PC-3 (cell line): ENCODE results near the gene ST14. TPM values are rescaled to one million over a fixed set of nuclear protein-coding genes. Genes with fewer than 3 reads are reported as not detected.

Experiments
- ATAC-seq: fragments of 200-7000 bp; cut with Tn5 transposase; 2 replicates; pipeline ENCODE4 v1.9.1; 2020; ENCODE audit warnings: mild to moderate bottlenecking, moderate library complexity
- BruUV-seq: library from RNA; stranded (reverse); fragments of 400-500 nt; replicated peaks from 2 replicates; lab custom pipeline; 2021; lab: Mats Ljungman, UMichigan
- CTCF ChIA-PET: fragments of 300-600 bp; sonication (Branson Sonifier 250); formaldehyde crosslinking; loops from one replicate; lab custom pipeline; 2022; ENCODE audit warnings: antibody characterized with exemption; lab: Charles Lee
- POLR2A ChIA-PET: fragments of 300-600 bp; sonication (Branson Sonifier 250); formaldehyde crosslinking; loops from one replicate; lab custom pipeline; 2022; ENCODE audit warnings: antibody characterized with exemption; ENCODE audit not compliant: unreplicated experiment; lab: Charles Lee
- DNase-seq: peaks from one replicate; pipeline ENCODE4 v3.0.0-alpha.2; 2015
- H2AFZ ChIP-seq: fragments of 300-600 bp; sonication (generic); 2 replicates; pipeline ENCODE4 v1.6.0; 2016; ENCODE audit warnings: antibody characterized with exemption, low read length
- H3F3A ChIP-seq: fragments of 300-600 bp; sonication (generic); one replicate; pipeline ENCODE4 v1.6.0; 2017; ENCODE audit warnings: antibody characterized with exemption, low read length, control low read depth, mild to moderate bottlenecking; ENCODE audit not compliant: unreplicated experiment
- H3K27ac ChIP-seq: fragments of 300-600 bp; sonication (generic); 2 replicates; pipeline ENCODE4 v1.5.1; 2016; ENCODE audit warnings: mild to moderate bottlenecking, low read length
- H3K27me3 ChIP-seq: fragments of 300-600 bp; sonication (generic); 2 replicates; pipeline ENCODE4 v1.6.1; 2016; ENCODE audit warnings: low read length, mixed read lengths
- H3K36me3 ChIP-seq: fragments of 300-600 bp; sonication (generic); 2 replicates; pipeline ENCODE4 v1.6.1; 2016; ENCODE audit warnings: low read depth, mixed run types, low read length, mixed read lengths
- H3K4me1 ChIP-seq: fragments of 300-600 bp; sonication (generic); 2 replicates; pipeline ENCODE4 v1.5.1; 2016; ENCODE audit warnings: low read length; ENCODE audit not compliant: insufficient read depth
- H3K4me2 ChIP-seq: fragments of 300-600 bp; sonication (generic); 2 replicates; pipeline ENCODE4 v1.6.0; 2016; ENCODE audit warnings: low read length
- H3K4me3 ChIP-seq: fragments of 300-600 bp; sonication (generic); 2 replicates; pipeline ENCODE4 v1.5.1; 2016; ENCODE audit warnings: mild to moderate bottlenecking, low read length, mixed read lengths
- H3K79me2 ChIP-seq: fragments of 300-600 bp; sonication (generic); 2 replicates; pipeline ENCODE4 v1.6.1; 2017; ENCODE audit warnings: low read length, mixed read lengths
- H3K9ac ChIP-seq: fragments of 300-600 bp; sonication (generic); 2 replicates; pipeline ENCODE4 v1.6.0; 2016; ENCODE audit warnings: mild to moderate bottlenecking, low read length
- H3K9me2 ChIP-seq: fragments of 300-600 bp; sonication (generic); replicated peaks from 2 replicates; pipeline ENCODE4 v1.6.1; 2016; ENCODE audit warnings: mixed run types, low read length, mixed read lengths
- H3K9me3 ChIP-seq: fragments of 300-600 bp; sonication (generic); 2 replicates; pipeline ENCODE4 v1.6.1; 2016; ENCODE audit warnings: low read length, mixed read lengths
- H4K20me1 ChIP-seq: fragments of 300-600 bp; sonication (generic); 2 replicates; pipeline ENCODE4 v1.6.1; 2016; ENCODE audit warnings: low read length, mixed read lengths
- EZH2 ChIP-seq: fragments of 300-600 bp; sonication (generic); IDR thresholded peaks from one replicate; pipeline ENCODE4 v1.6.1; 2017; ENCODE audit warnings: antibody characterized with exemption, mild to moderate bottlenecking, low read length; ENCODE audit not compliant: unreplicated experiment
- EZH2phosphoT487 ChIP-seq: fragments of 300-600 bp; sonication (generic); IDR thresholded peaks from 2 replicates; pipeline ENCODE4 v1.6.1; 2018; ENCODE audit warnings: mild to moderate bottlenecking, antibody characterized with exemption, low read length, borderline replicate concordance
- intact Hi-C: fragments of 100-400 bp; cut with micrococcal nuclease; formaldehyde crosslinking; loops from 2 replicates; pipeline ENCODE4 v1.9.0; 2023
- total RNA-seq: library from RNA; depleted of rRNA; stranded (reverse); fragments of >200 nt; gene quantifications from 2 replicates; pipeline ENCODE4 v1.2.3, GENCODE V29; 2014
- TF ChIP-seq, protein P1 (sequence below): fragments of 300-600 bp; sonication (generic); conservative IDR thresholded peaks from 2 replicates; pipeline ENCODE4 v1.5.1; 2017; ENCODE audit warnings: antibody characterized with exemption, low read depth, mild to moderate bottlenecking, low read length

Gene ST14
- total RNA-seq, 1 experiment from 2014 or later = 231 TPM

DNA sequence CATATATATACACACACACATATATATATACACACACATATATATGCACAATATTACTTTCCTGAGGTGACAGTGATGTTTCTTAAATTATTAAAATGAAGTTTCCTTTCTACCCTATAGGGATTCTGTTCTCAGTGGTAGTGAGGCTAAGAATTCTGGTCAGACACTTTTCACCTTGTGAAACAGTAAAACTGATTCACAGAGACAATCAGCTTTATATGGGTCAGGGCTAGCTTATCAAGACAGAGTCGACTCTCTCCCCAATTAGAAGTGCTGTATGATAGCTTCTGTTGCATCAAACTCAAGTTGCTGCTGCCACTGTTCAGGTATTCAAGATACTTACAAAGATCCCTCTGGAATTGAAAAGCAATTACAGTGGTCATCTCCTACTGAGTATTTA, 86.7 kb downstream of the ST14 start:
- H3K9me2 ChIP-seq = no peaks in the 10 kb centered on the region
- CTCF ChIA-PET = no interaction called here
- no peak overlapping the region for H3K9ac ChIP-seq

DNA sequence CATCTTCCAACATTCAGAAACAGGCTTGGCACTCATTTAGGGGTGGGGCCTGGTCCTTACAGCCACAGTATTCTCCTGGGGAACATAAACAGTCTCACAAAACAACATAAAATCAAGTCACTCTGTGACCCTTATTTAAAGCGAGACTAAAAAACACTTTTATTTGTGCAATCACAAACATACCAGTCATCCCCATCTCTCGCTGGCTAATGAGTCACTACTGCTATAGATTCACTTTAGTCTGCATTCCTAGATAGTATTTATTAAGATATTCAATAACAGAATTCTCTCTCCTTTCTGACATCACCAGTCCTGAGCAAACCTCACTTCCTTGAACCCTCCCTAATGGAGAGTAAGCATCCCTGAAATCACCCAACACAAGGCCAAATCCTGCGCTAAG, 87.2 kb downstream of the ST14 start:
- Histone ChIP-seq H3F3A (no peaks in the 10 kb centered on the region), H3K27ac (no peak overlapping the region), H3K79me2 (peaks cover 5% of the 10 kb centered on the region; the same call in 1 of the 2 replicates), H2AFZ (no peak overlapping the region), H3K4me1 (peaks cover 9% of the 10 kb centered on the region; the same call in 1 of the 2 replicates), H3K9me2 (no peaks in the 10 kb centered on the region), H3K27me3 (no peaks in the 10 kb centered on the region), H3K36me3 (no peaks in the 10 kb centered on the region), H3K9ac (no peak overlapping the region), H3K4me3 (no peak overlapping the region), H3K9me3 (no peaks in the 10 kb centered on the region), H4K20me1 (no peaks in the 10 kb centered on the region), H3K4me2 (no peak overlapping the region)
- DNase-seq (peak; percentile 50), ATAC-seq (peak; percentile 74)
- no peak for TF ChIP-seq EZH2phosphoT487
- TF ChIP-seq, protein P1, sequence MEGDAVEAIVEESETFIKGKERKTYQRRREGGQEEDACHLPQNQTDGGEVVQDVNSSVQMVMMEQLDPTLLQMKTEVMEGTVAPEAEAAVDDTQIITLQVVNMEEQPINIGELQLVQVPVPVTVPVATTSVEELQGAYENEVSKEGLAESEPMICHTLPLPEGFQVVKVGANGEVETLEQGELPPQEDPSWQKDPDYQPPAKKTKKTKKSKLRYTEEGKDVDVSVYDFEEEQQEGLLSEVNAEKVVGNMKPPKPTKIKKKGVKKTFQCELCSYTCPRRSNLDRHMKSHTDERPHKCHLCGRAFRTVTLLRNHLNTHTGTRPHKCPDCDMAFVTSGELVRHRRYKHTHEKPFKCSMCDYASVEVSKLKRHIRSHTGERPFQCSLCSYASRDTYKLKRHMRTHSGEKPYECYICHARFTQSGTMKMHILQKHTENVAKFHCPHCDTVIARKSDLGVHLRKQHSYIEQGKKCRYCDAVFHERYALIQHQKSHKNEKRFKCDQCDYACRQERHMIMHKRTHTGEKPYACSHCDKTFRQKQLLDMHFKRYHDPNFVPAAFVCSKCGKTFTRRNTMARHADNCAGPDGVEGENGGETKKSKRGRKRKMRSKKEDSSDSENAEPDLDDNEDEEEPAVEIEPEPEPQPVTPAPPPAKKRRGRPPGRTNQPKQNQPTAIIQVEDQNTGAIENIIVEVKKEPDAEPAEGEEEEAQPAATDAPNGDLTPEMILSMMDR = no peak
- TF ChIP-seq EZH2 = no peak
- ChIA-PET POLR2A (no interaction called here), CTCF (no interaction called here)
- no TSS peak for BruUV-seq
- intact Hi-C loops = no loop called here

More for the DNA sequence above, 86.7 kb downstream of the ST14 start:
- no peak for TF ChIP-seq EZH2phosphoT487
- no peak for TF ChIP-seq EZH2
- TF ChIP-seq, protein P1 = no peak
- no TSS peak for BruUV-seq
- Histone ChIP-seq H3K4me3 (no peak overlapping the region), H3K36me3 (no peaks in the 10 kb centered on the region), H4K20me1 (no peaks in the 10 kb centered on the region), H3K27ac (no peak overlapping the region), H3K4me2 (no peak overlapping the region), H3K27me3 (no peaks in the 10 kb centered on the region), H3F3A (no peaks in the 10 kb centered on the region), H2AFZ (no peak overlapping the region), H3K79me2 (peaks cover 5% of the 10 kb centered on the region; the same call in 1 of the 2 replicates), H3K9me3 (no peaks in the 10 kb centered on the region), H3K4me1 (peaks cover 9% of the 10 kb centered on the region; the same call in 1 of the 2 replicates)
- POLR2A ChIA-PET = no interaction called here
- ATAC-seq (no peak), DNase-seq (no peak)
- intact Hi-C loops = no loop called here

DNA sequence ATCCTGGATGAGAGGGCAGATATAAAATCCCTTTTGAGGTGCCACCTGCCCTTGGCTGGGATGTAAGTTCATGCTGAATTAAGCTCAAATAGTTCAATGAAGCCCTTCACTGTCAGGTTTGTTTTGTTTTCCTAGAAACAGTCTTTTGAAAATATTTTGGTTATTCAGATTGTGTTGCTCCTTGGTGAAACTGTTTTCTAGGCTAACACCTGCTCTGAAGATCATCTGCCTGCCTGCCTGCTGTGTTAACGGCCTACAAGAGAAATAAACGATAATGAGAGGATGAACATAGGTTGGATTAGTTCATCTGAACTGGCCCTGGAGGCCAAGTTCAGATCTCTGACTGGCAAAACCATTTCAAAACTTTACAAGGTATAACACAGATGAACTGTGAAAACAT, 87.7 kb downstream of the ST14 start:
- no peak for TF ChIP-seq EZH2
- TF ChIP-seq, protein P1 = no peak
- TF ChIP-seq EZH2phosphoT487 = no peak
- ChIA-PET POLR2A (no interaction called here), CTCF (no interaction called here)
- H3K9me3 ChIP-seq = no peaks in the 10 kb centered on the region
- H3K27ac ChIP-seq = no peak overlapping the region
- no peaks in the 10 kb centered on the region for H3K27me3 ChIP-seq
- H4K20me1 ChIP-seq = no peaks in the 10 kb centered on the region
- H3K4me3 ChIP-seq = no peak overlapping the region
- no TSS peak for BruUV-seq
- no peak overlapping the region for H3K4me2 ChIP-seq
- no peak for DNase-seq
- no peak overlapping the region for H2AFZ ChIP-seq
- intact Hi-C loops = no loop called here
- H3K4me1 ChIP-seq = peaks cover 9% of the 10 kb centered on the region; the same call in 1 of the 2 replicates
- no peaks in the 10 kb centered on the region for H3F3A ChIP-seq
- H3K79me2 ChIP-seq = peaks cover 8% of the 10 kb centered on the region; the same call in 1 of the 2 replicates
- H3K9me2 ChIP-seq = no peaks in the 10 kb centered on the region
- no peak for ATAC-seq
- no peak overlapping the region for H3K9ac ChIP-seq
- H3K36me3 ChIP-seq = no peaks in the 10 kb centered on the region
